DND-41 (cell line): ENCODE data around the gene PIK3C2A.

Experiments
- CTCF ChIP-seq: IDR thresholded peaks from 2 replicates; pipeline ENCODE4 v1.5.1; 2012; ENCODE audit warnings: borderline replicate concordance, low read length, moderate library complexity, mild to moderate bottlenecking; ENCODE audit not compliant: poor library complexity, severe bottlenecking; ENCODE audit errors: extremely low read depth
- EZH2 ChIP-seq: IDR thresholded peaks from 3 replicates; pipeline ENCODE4 v1.6.1; 2012; ENCODE audit warnings: borderline replicate concordance, low read depth, mild to moderate bottlenecking, moderate library complexity, low read length, inconsistent platforms; ENCODE audit not compliant: severe bottlenecking

- TF ChIP-seq CTCF = no peak
- no peak for TF ChIP-seq EZH2
Measured at GRCh38 chr11:17250561-17251350, 43.0 kb upstream of the PIK3C2A start.
